Keratinocyte (primary cell): Measurements from ENCODE around the gene CRYGS. TPM values are rescaled to one million over a fixed set of nuclear protein-coding genes. Genes with fewer than 3 reads are reported as not detected.

Experiments used
- DNase-seq: peaks from one replicate; pipeline ENCODE4 v3.0.0-alpha.2; 2011; ENCODE audit warnings: low read depth, missing footprints, low spot score
- FAIRE-seq: peaks from 2 replicates; lab custom pipeline; 2011; peaks lifted over from hg19 to GRCh38; lab: Jason Lieb, UNC
- H2AFZ ChIP-seq: 2 replicates; pipeline ENCODE4 v1.6.0; 2012; ENCODE audit warnings: low read length, control low read depth, inconsistent platforms; ENCODE audit not compliant: control insufficient read depth
- H3K27ac ChIP-seq: 2 replicates; pipeline ENCODE4 v1.5.1; 2011; ENCODE audit warnings: low read length; ENCODE audit not compliant: control insufficient read depth, insufficient read depth
- H3K27me3 ChIP-seq: 3 replicates; pipeline ENCODE4 v1.6.0; 2011; ENCODE audit warnings: low read length; ENCODE audit not compliant: control insufficient read depth, insufficient read depth; ENCODE audit errors: extremely low read depth
- H3K36me3 ChIP-seq, 2 experiments: 2 replicates in 1 of 2; 3 replicates in 1 of 2; pipeline ENCODE4 v1.5.1; 2011; ENCODE audit warnings: low read length in 2 of 2, mild to moderate bottlenecking in 1 of 2; ENCODE audit not compliant: control insufficient read depth in 2 of 2, insufficient read depth in 2 of 2; ENCODE audit errors: extremely low read depth in 1 of 2
- H3K4me1 ChIP-seq: 3 replicates; pipeline ENCODE4 v1.5.1; 2011; ENCODE audit warnings: low read length; ENCODE audit not compliant: control insufficient read depth, insufficient read depth; ENCODE audit errors: extremely low read depth
- H3K4me2 ChIP-seq: 3 replicates; pipeline ENCODE4 v1.6.0; 2011; ENCODE audit warnings: low read depth, low read length; ENCODE audit not compliant: control insufficient read depth, insufficient read depth; ENCODE audit errors: extremely low read depth
- H3K4me3 ChIP-seq, 3 experiments: fragments of 200-600 bp in 1 of 3; sonication (generic) in 1 of 3; 2 replicates in 2 of 3; 3 replicates in 1 of 3; pipeline ENCODE4 v1.5.1; 2011 to 2016; ENCODE audit warnings: low read length in 3 of 3, mild to moderate bottlenecking in 3 of 3, control low read depth in 2 of 3, inconsistent platforms in 1 of 3, low read depth in 1 of 3, mixed read lengths in 1 of 3, mixed run types in 1 of 3, moderate library complexity in 1 of 3; ENCODE audit not compliant: control insufficient read depth in 2 of 3, insufficient read depth in 2 of 3; ENCODE audit errors: extremely low read depth in 1 of 3
- H3K79me2 ChIP-seq: 2 replicates; pipeline ENCODE4 v1.6.0; 2012; ENCODE audit warnings: low read length; ENCODE audit not compliant: control insufficient read depth, insufficient read depth
- H3K9ac ChIP-seq: 3 replicates; pipeline ENCODE4 v1.6.0; 2011; ENCODE audit warnings: low read length; ENCODE audit not compliant: control insufficient read depth, insufficient read depth; ENCODE audit errors: extremely low read depth
- H3K9me1 ChIP-seq: 3 replicates; pipeline ENCODE4 v1.6.0; 2011; ENCODE audit warnings: low read length; ENCODE audit not compliant: control insufficient read depth, insufficient read depth; ENCODE audit errors: extremely low read depth
- H3K9me3 ChIP-seq: 2 replicates; pipeline ENCODE4 v1.5.1; 2012; ENCODE audit warnings: low read depth, low read length; ENCODE audit not compliant: control insufficient read depth
- H4K20me1 ChIP-seq: 3 replicates; pipeline ENCODE4 v1.6.0; 2011; ENCODE audit warnings: low read length; ENCODE audit not compliant: control insufficient read depth, insufficient read depth; ENCODE audit errors: extremely low read depth
- EZH2 ChIP-seq: IDR thresholded peaks from one replicate; pipeline ENCODE4 v1.6.1; 2012; ENCODE audit warnings: inconsistent platforms, mild to moderate bottlenecking, low read length, moderate library complexity
- dilution Hi-C: fragments of 300-500 bp; cut with MboI; formaldehyde crosslinking; loops from one replicate; pipeline ENCODE4 v1.7.0; 2020; ENCODE audit warnings: low sequenced_read_pairs; ENCODE audit not compliant: extremely low pct_ligation_motif_present
- polyA plus RNA-seq, 5 experiments: library from polyadenylated mRNA; depleted of rRNA in 3 of 5; stranded (reverse) in 3 of 5; stranded (forward) in 1 of 5; unstranded in 1 of 5; fragments of >200 nt; gene quantifications; 1 replicate in 1 of 5; 2 replicates in 3 of 5; 3 replicates in 1 of 5; pipeline versions ENCODE4 v1.2.1 to v1.2.3, GENCODE V29; 2011 to 2012; ENCODE audit warnings: missing spikeins in 2 of 5, low read depth in 1 of 5, low replicate concordance in 1 of 5
- TF ChIP-seq, protein P1 (sequence below), 3 experiments: IDR thresholded peaks in 1 of 3; conservative IDR thresholded peaks in 1 of 3; optimal IDR thresholded peaks in 1 of 3; 2 replicates in 2 of 3; 3 replicates in 1 of 3; pipeline versions ENCODE3 to v1.5.1; 2011; ENCODE audit warnings: low read length in 3 of 3, mild to moderate bottlenecking in 3 of 3, moderate library complexity in 2 of 3, control low read depth in 1 of 3, inconsistent platforms in 1 of 3; ENCODE audit not compliant: insufficient read depth in 2 of 3; ENCODE audit errors: extremely low read depth in 1 of 3

The CRYGS gene
- polyA plus RNA-seq, 1 donor (not counting 4 experiments of a cell fraction or from before 2014, with no cell fraction given), result 3.4 TPM

GRCh38 chr3:186530415-186530814, 13.8 kb downstream of the CRYGS start:
- FAIRE-seq, result no peak
- Histone ChIP-seq H3K4me1 (no peaks in the 10 kb centered on the region), H3K27ac (no peak overlapping the region), H3K4me3 (no peak overlapping the region), H3K27me3 (no peaks in the 10 kb centered on the region), H3K9me3 (no peaks in the 10 kb centered on the region), H3K36me3 (no peaks in the 10 kb centered on the region), H3K9me1 (no peaks in the 10 kb centered on the region), H2AFZ (no peak overlapping the region), H3K79me2 (no peaks in the 10 kb centered on the region), H3K4me2 (no peak overlapping the region), H3K9ac (no peak overlapping the region), H4K20me1 (no peaks in the 10 kb centered on the region)
- TF ChIP-seq EZH2, result no peak
- TF ChIP-seq, protein P1, sequence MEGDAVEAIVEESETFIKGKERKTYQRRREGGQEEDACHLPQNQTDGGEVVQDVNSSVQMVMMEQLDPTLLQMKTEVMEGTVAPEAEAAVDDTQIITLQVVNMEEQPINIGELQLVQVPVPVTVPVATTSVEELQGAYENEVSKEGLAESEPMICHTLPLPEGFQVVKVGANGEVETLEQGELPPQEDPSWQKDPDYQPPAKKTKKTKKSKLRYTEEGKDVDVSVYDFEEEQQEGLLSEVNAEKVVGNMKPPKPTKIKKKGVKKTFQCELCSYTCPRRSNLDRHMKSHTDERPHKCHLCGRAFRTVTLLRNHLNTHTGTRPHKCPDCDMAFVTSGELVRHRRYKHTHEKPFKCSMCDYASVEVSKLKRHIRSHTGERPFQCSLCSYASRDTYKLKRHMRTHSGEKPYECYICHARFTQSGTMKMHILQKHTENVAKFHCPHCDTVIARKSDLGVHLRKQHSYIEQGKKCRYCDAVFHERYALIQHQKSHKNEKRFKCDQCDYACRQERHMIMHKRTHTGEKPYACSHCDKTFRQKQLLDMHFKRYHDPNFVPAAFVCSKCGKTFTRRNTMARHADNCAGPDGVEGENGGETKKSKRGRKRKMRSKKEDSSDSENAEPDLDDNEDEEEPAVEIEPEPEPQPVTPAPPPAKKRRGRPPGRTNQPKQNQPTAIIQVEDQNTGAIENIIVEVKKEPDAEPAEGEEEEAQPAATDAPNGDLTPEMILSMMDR (optimal IDR thresholded peaks at IDR 0.05 in 1 of 3, IDR thresholded peaks at IDR 0.05 in 1 of 3, conservative IDR thresholded peaks at IDR 0.05 in 1 of 3; ENCODE audit: extremely low read depth in 1 of 3, insufficient read depth in 2 of 3, low read length in 3 of 3), result no peak
- dilution Hi-C loops, result no loop called here
- no peak for DNase-seq

GRCh38 chr3:186529201-186529999, 14.8 kb downstream of the CRYGS start:
- dilution Hi-C loops, result no loop called here
- Histone ChIP-seq H3K27me3 (no peaks in the 10 kb centered on the region), H3K9ac (no peak overlapping the region), H2AFZ (no peak overlapping the region), H3K9me1 (no peaks in the 10 kb centered on the region), H3K9me3 (no peaks in the 10 kb centered on the region), H3K79me2 (no peaks in the 10 kb centered on the region), H4K20me1 (no peaks in the 10 kb centered on the region), H3K4me3 (no peak overlapping the region), H3K4me2 (no peak overlapping the region), H3K27ac (no peak overlapping the region), H3K4me1 (no peaks in the 10 kb centered on the region), H3K36me3 (no peaks in the 10 kb centered on the region)
- no peak for TF ChIP-seq EZH2
- TF ChIP-seq, protein P1 (optimal IDR thresholded peaks at IDR 0.05 in 1 of 3, IDR thresholded peaks at IDR 0.05 in 1 of 3, conservative IDR thresholded peaks at IDR 0.05 in 1 of 3; ENCODE audit: extremely low read depth in 1 of 3, insufficient read depth in 2 of 3, low read length in 3 of 3), result no peak
- DNase-seq (no peak), FAIRE-seq (no peak)
